Fibroblast of lung (primary cell): ENCODE measurements around the gene MPP3.

Experiments
- CTCF ChIP-seq, 2 donors: IDR thresholded peaks in 1 of 2; conservative IDR thresholded peaks in 1 of 2; 1 replicate in 1 of 2; 2 replicates in 1 of 2; pipeline ENCODE4 v1.5.1; 2011 to 2012; ENCODE audit warnings: low read length in 2 of 2, control low read depth in 1 of 2, inconsistent platforms in 1 of 2, low read depth in 1 of 2, mild to moderate bottlenecking in 1 of 2
- EZH2 ChIP-seq: IDR thresholded peaks from 2 replicates; pipeline ENCODE4 v1.5.1; 2012; ENCODE audit warnings: low read length, control low read depth, mild to moderate bottlenecking; ENCODE audit errors: missing control alignments

DNA sequence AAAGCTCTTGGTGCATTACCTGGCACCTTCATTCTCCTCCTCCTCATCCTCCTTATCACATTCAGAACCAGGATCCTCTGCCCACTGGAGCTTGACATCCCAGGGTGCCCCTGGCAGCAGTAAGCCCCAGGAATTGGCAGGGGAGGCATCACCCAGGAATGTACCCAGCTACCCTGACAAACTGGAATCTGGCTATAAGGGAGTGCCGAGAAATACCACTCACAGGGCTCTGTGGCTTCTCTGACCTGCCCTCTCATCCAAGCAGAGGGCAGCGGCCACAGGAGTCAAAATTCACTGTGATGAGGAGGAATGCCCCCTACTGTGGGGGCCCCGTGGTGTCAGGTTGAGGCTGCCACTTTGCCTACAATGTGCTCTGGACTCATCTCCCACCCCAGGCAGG is 19.6 kb downstream of the MPP3 start:
- no peak for TF ChIP-seq CTCF (conservative IDR thresholded peaks at IDR 0.05 in 1 of 2, IDR thresholded peaks at IDR 0.05 in 1 of 2; ENCODE audit: low read depth in 1 of 2, low read length in 2 of 2)
- TF ChIP-seq EZH2, result no peak
